Measurements from ENCODE around the gene SLC25A21.
"Not testable (repeated sequence)": the region's sequence is repeated elsewhere in the genome, so short reads cannot be mapped to it uniquely, and the experiment has no call there.

SLC25A21 gene

DNA sequence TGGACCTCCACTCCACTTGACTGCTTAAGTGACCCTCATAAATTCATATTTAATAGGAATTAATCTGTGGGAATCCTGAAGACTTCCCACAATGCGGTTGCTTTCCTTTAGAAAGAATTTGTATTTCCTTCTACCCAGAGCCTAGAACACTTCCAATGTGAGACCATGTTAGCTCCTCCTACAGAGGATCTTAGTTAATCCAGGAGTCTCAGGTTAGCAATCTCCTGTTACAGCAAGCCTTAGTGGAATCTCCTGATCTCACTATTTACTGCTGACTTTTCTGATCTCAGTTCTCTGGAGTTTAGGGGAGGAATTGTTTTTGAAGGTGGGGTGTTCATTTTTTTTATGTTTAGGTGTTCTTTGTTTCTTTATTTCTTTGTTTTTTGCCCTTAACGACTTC lies 186.0 kb downstream of the SLC25A21 start:
- no peak for DNase-seq

- DNase-seq = no peak
These were observed 190.4 kb downstream of the SLC25A21 start for GRCh38 chr14:36981832-36982529.

- not testable (repeated sequence) for DNase-seq
These were observed 192.0 kb downstream of the SLC25A21 start for GRCh38 chr14:36980413-36980812.

GRCh38 chr14:36979863-36980262 lies 192.5 kb downstream of the SLC25A21 start:
- no peak for DNase-seq

DNA sequence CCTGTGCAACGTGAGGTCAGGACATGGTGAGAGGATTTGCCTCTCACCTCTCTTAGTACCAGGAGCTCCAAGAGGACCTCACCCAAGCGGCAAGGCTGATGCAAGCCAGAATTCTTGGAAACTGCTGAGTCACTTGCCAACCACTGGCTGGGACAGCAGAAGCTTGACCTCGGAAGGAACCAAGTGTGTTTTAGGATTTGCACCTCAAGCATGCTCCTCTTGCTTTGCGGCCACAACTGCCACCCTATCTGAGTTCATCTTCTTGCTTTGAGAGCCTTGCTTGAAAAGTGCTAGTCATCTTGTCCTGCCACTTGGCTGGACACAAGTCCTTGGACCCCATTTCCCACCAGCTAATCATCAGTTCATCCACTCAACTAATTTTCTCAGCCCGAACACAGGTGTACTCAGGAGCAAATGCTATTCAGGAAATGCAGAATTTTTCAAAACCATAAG lies 195.8 kb downstream of the SLC25A21 start:
- DNase-seq = no peak

- no peak for DNase-seq
These were observed 196.6 kb downstream of the SLC25A21 start for GRCh38 chr14:36975834-36976233.

- no peak for DNase-seq
These were observed 197.4 kb downstream of the SLC25A21 start for GRCh38 chr14:36974985-36975384.

GRCh38 chr14:36973806-36974442 lies 198.5 kb downstream of the SLC25A21 start:
- DNase-seq = no peak

GRCh38 chr14:36971263-36971855 lies 201.0 kb downstream of the SLC25A21 start:
- DNase-seq = no peak

GRCh38 chr14:36967892-36968555 lies 204.4 kb downstream of the SLC25A21 start:
- no peak for DNase-seq

DNA sequence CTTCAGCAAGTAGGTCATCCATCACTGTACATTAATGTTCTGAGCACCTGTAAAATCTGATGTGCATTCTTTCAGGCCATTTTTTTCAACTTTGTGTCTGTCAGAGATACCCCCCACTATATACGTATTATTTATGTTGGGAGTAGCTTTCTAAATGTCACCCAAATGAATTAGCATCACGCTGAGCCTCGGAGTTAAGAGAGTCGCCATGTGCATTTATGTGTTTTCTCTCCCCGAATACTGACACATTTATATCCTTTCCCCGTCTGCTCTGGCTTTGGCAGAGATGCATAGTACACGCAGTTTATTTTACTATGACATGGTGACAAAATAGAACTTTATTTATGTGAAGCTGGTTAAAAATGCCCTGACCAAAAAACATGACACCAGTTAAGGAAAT lies 216.4 kb downstream of the SLC25A21 start:
- DNase-seq = no peak

DNA sequence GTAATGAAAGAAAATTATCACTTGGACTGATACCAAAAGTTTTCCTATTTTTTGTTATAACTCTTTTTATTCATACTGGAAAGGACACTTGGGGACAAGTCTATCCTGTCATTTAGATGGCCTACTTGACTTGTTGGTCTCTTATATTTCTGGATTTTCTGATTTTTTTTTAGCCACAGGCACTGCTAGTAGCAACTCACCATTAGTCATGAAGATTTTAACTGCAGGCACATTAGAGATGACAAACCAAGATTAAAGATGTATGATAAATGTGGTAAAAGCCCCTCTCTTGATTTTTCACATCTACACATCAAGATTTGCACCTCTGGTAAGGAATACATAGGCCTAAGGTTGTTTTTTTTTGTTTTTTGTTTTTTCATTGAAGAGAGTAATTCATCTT lies 217.0 kb downstream of the SLC25A21 start:
- DNase-seq = no peak

DNA sequence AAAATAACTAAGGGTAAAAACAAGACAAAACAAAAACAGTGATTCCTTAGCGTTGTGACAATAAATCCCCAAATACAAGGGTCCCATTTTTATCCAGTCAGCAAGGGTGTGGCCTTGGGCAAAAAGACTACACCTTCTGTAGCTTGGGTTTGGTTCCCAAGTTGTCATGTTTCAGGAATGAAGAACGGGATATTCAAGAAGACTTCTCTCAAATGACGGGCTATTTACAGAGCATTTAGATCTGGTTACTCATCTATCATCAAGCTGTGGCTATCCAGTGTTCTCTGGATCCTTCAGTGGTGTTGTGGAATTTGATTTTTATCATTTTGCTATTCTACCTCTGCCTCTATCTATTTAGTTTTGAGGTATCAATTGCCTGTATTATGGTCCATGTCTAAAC lies 219.7 kb downstream of the SLC25A21 start:
- DNase-seq = no peak

- no peak for DNase-seq
These were observed 221.0 kb downstream of the SLC25A21 start for GRCh38 chr14:36951380-36951911.

DNA sequence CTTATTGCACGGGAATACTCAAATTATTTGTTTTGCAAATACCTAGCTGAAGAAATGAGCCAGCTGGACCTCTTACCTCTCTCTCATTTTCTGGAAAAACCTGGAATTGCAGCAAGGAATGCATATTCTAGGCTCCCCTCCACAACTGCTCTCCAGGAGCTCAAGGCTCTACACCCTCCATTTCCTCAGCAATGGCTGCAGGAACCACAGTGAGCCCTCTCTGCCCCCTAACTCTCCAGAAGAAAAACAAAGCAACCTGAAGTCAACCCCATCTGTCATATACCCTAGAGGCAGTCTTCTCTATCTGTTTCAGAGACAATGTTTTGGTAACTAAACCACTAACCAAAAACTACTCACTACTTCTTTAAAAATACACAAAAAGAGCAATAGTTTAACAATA lies 221.6 kb downstream of the SLC25A21 start:
- DNase-seq = no peak

GRCh38 chr14:36949371-36949770 lies 223.0 kb downstream of the SLC25A21 start:
- DNase-seq = no peak

DNA sequence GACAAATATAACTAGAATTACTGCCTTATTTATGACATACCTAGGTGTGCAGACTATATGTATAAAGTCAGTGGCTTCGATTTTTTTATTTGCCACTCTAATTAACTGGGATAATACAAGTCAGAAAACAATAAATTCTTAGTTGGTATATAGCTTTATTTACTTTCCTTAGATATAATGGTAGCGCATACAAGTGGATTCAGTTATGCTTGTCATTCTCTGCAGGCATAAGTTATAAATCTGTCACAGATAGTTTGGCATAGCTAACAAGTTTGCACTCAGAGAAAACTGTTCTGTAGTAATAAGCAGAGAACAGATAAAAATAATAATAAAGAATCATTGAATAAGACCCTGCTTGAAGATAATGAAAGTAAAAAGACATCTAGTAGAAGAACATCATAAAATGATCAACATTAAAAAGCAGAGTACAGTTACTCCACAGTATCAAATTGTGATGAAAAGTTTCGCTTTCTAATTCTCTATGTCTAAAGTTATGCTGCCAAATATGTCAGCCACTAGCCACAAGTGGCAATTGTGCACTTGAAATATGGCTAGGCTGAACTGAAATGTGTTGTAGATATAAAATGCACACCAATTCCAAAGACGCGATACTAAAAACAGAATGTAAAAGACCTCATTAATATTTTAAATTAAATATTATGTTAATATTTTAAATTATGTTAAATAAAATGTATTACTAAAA lies 224.1 kb downstream of the SLC25A21 start:
- DNase-seq = no peak

DNA sequence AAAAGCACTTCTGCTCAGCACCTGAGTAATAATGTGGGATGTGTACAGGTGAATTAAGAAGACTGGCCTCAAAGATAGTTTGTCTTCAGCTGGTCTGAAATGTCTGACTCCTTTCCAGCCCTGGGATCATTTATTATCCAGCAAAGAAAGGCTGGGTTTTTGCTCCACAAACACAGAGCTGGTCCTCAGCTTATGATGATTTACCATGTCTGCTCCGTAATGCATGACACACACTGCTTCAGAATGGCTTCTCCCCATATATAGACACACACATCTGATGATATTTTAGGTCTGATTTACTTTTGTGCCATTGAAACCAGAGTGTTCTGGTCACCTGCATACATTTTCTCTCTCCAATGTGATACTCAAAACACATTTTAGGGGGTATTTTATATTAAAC lies 225.0 kb downstream of the SLC25A21 start:
- no peak for DNase-seq

DNA sequence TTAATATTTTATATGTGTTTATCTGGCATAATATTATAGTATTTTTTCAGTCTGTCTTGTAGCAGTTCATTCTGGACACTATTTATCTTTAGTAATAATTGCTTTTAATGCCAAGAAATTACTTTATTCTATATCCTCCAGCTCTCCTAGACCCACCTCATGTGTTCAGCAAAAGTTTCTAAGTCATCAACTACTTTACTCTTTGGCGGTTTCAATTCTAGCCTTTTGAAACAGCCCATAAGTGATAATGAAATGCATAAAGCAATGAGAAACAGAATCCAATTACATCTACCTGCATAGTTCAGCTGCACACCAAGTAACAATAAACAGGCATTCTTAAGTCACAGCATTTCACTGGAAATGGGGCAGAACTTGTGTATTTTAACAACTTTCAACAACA lies 225.5 kb downstream of the SLC25A21 start:
- no peak for DNase-seq

- no peak for DNase-seq
These were observed 227.9 kb downstream of the SLC25A21 start for GRCh38 chr14:36944307-36945010.

DNA sequence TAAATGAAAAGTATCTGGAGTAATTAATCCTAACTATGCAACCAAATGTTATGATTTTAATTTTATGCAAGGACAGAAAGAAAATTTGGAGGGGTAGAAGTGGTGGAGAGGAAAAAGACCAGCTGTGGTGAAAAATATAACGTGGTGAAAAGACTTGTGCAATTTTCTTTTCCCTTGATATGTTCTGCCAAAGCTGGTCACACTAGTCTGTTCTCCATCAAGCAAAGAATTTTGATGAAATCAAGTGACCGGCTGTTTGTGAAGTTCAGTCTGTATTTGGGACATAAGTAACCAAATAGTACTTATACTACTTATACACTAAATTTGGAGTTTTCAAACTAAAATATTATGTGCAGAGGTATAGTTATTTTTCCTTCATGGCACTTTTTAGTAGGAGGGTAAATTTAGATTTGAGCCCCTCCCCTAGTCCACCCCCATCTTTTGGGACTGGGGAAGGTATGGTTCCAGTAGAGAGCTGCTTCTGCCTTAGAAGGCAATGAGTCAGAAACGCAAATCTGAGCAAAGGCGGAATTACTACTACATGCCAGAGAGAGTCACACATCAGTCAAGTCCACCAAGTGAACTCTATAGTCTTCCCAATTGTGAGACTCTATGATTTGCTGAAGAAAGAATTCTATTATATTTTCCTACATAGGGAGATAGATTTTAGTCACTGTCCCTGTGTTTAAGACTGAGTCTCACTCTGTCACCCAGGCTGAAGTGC lies 229.7 kb downstream of the SLC25A21 start:
- DNase-seq = no peak
